KOPT-K1 (cell line): ENCODE results near the gene APCDD1.
"Not testable (repeated sequence)": the region's sequence is repeated elsewhere in the genome, so short reads cannot be mapped to it uniquely, and the experiment has no call there.

Experiments used
- H3K27ac ChIP-seq: fragments of 200-600 bp; sonication (generic); 2 replicates; pipeline ENCODE4 v1.5.1; 2016; ENCODE audit warnings: antibody characterized with exemption, mild to moderate bottlenecking, low read depth, low read length; ENCODE audit not compliant: poor library complexity, severe bottlenecking
- H3K36me3 ChIP-seq: fragments of 200-600 bp; sonication (generic); 2 replicates; pipeline ENCODE4 v1.5.1; 2017; ENCODE audit warnings: antibody characterized with exemption, mild to moderate bottlenecking, low read length, moderate library complexity; ENCODE audit not compliant: insufficient read depth
- H3K9me3 ChIP-seq: fragments of 200-600 bp; sonication (generic); 2 replicates; pipeline ENCODE4 v1.5.1; 2017; ENCODE audit warnings: antibody characterized with exemption, low read length, mild to moderate bottlenecking; ENCODE audit not compliant: insufficient read depth, poor library complexity, severe bottlenecking

The APCDD1 gene

DNA sequence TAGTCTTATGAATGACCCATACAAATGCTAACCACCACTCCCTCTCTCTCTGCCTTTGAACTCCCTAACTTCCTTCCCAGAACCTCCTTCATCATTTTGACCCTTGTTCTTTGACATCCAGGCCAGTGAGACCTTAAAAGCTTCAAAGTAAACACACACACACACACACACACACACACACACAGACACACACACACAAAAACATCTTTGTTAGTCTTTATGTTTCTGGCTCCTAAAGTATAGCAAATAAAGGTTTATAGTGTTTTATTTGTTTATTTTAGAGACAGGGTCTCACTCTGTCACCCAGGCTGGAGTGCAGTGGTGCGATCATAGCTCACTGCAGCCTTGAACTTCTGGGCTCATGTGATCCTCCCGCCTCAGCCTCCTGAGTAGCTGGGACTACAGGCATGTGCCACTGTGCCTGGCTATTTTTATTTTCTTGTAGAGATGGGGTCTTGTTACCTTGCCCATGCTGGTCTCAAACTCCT lies 9.8 kb downstream of the APCDD1 start:
- not testable (repeated sequence) for H3K27ac ChIP-seq, H3K36me3 ChIP-seq, H3K9me3 ChIP-seq

DNA sequence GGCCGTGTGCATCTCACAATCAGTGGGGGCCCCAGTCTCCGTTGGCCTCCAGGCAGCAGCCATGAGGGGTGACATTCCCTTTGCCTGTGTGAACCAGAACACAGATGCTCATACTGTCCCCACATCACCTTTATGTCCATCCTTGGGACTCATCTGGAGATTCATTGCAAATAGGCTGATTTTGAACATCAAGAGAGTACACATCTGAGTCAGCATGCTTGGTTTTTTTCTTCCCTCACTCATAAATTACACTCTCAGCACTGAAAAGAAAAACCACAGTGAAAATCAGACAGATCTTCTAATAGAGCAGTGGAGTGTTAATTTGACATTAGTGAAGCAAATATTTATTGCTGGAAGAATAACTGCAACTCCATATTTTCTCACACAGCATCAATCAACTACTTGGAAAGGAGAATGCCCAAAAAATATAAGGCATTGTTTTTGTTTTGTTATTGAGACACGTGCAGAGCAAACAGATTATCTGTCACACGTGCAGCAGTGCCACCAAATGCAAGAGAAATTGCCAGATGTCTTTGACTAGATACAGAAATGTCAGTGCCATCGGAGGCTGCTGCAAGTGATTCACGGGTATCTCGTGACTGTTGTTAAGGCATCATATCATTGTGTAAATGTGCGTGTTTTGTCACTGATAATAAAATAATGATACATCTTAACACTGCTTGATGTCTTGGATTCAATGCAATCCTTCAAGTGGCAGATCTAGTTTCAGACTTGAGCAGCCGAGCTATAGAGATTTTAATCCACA lies 10.9 kb downstream of the APCDD1 start:
- Histone ChIP-seq H3K27ac (no peak overlapping the region), H3K36me3 (no peaks in the 10 kb centered on the region), H3K9me3 (no peaks in the 10 kb centered on the region)

DNA sequence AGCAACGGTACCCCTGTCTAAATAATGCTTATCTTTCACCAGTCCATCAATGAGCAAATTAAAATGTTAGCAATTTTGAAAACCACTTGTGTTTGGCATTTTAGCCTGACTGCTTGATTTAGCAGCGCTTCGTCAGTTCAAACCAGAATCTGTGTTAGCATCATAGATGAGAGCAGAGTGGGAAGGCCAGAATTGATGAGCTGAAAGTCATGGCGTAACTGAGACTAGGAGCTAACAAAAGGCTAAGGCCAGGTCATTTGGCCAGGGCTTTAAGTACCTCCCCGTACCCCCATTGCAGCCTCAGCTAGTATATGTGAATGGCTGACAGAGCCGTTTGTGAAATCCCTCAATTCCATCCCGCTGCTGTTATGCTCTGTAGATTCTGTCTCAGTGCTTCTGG lies 16.0 kb downstream of the APCDD1 start:
- H3K36me3 ChIP-seq, result no peaks in the 10 kb centered on the region; the same call in 1 of the 2 replicates
- no peaks in the 10 kb centered on the region for H3K9me3 ChIP-seq
- no peak overlapping the region for H3K27ac ChIP-seq

DNA sequence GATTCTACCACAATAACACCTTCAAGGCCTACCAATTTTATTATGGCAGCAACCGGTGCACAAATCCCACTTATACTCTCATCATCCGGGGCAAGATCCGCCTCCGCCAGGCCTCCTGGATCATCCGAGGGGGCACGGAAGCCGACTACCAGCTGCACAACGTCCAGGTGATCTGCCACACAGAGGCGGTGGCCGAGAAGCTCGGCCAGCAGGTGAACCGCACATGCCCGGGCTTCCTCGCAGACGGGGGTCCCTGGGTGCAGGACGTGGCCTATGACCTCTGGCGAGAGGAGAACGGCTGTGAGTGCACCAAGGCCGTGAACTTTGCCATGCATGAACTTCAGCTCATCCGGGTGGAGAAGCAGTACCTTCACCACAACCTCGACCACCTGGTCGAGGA lies 17.1 kb downstream of the APCDD1 start:
- no peaks in the 10 kb centered on the region for H3K9me3 ChIP-seq
- no peak overlapping the region for H3K27ac ChIP-seq
- H3K36me3 ChIP-seq, result no peaks in the 10 kb centered on the region; the same call in 1 of the 2 replicates

DNA sequence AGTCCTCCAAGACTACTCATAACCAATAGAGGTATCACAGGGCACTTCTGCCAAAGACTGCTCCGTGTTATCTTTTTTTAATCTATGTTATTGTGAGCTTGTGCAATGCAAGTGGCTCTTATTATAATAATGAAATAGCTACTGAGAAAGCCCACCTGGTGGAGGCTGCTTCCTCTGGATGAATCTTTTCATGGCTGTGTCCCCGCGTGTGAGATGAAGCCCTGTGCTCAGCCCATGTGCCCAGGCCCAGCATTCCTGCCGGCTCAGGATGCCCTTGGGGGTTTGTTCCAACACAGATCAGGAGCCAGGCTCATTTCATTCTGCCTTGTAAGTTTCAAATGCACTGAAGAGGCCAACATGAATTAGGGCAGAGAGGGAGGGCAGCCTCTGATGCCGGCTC lies 18.7 kb downstream of the APCDD1 start:
- no peak overlapping the region for H3K27ac ChIP-seq
- H3K36me3 ChIP-seq, result no peaks in the 10 kb centered on the region; the same call in 1 of the 2 replicates
- no peaks in the 10 kb centered on the region for H3K9me3 ChIP-seq

DNA sequence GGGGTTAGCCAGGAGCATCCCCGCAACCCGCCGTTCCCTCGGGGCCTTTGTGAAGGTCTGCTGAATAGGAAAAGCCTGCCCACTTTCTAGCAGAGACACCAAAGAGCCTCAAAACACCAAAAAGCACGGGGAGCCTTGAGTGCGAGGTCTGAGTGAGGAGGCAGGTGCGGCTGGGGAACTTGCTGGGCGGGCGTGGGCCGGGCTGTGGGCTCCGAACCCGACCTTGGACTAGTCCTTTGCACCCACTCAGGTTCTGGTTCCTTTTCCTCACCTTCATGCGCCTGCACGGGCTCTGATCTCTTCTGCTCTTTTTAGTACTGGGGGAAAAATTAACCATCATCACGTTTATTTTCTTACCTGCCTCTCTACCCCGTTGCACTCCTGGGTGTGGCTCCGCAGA lies 19.9 kb downstream of the APCDD1 start:
- H3K9me3 ChIP-seq, result peaks cover 6% of the 10 kb centered on the region
- H3K36me3 ChIP-seq, result no peaks in the 10 kb centered on the region; the same call in 1 of the 2 replicates
- H3K27ac ChIP-seq, result no peak overlapping the region

DNA sequence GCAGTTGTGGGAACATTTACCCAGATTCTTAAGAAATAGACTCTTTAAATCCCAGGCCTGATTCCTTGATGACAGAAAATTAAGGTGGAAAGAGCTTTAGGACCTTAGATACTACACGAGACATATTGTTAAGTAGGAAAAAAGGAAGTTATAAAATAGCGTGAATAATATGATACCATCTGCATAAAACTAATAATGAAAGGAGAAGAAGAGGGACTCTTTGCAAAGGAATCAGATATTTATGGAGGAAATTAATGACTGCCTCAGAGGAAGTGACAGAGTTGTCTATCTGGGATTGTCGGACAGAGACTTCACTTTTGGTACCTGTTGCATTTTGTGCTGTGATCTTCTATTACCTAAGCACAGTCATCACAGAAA lies 20.8 kb downstream of the APCDD1 start:
- Histone ChIP-seq H3K27ac (no peak overlapping the region), H3K9me3 (peaks cover 6% of the 10 kb centered on the region), H3K36me3 (no peaks in the 10 kb centered on the region; the same call in 1 of the 2 replicates)

DNA sequence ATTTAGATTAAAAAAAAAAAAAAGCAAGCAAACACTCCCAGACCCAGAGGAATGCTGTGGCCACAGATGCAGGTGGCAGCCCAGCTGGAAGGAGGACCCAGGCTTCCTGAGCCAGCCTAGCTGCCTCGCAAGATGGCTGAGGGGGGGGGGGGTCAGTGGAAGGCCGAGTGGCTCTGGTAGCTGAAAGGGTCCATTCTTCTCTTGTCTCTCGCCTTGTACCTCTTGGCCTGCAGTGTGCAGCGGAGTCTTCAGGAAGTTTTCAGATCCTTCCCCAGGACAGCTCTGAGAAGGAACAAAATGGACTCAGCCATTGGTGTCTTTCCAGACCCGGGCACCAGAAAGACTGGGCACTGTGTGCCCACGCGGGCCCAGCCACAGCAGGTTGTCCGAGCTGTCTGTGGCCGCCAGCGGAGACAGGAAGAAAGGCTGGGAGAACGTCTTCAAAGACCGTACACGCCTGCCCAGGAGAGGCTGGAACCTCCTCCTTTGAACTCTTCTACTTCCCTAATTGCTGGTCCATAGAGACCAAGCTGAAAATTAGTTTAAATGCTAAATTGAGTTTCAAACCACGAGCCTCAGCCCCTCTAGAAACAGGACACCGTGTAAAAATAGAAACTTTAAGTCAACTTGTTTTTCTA lies 21.3 kb downstream of the APCDD1 start:
- Histone ChIP-seq H3K9me3 (peaks cover 6% of the 10 kb centered on the region), H3K27ac (no peak overlapping the region), H3K36me3 (no peaks in the 10 kb centered on the region; the same call in 1 of the 2 replicates)

DNA sequence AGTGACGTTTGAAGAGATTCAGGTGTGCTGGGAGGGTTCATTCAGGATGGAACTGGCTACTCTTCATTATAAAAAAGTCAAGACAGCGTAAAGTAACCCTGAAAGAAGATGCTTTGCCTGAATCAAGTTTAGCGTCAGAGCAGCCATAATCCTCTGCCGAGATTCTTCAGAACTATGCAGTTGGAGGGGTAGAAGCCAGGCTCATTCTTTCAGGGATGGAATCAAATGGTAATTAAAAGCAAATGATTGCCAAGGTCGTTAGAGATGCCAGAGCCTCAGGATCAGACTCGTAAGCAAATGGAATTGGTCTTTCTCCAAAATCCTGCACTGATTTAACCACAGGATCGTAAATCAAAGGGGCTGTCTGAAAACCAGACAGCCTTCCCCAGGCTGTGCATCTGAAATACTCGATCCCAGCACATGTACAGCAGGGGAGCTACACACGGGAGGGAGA lies 21.9 kb downstream of the APCDD1 start:
- H3K36me3 ChIP-seq, result no peaks in the 10 kb centered on the region; the same call in 1 of the 2 replicates
- H3K9me3 ChIP-seq, result peaks cover 6% of the 10 kb centered on the region
- H3K27ac ChIP-seq, result no peak overlapping the region

DNA sequence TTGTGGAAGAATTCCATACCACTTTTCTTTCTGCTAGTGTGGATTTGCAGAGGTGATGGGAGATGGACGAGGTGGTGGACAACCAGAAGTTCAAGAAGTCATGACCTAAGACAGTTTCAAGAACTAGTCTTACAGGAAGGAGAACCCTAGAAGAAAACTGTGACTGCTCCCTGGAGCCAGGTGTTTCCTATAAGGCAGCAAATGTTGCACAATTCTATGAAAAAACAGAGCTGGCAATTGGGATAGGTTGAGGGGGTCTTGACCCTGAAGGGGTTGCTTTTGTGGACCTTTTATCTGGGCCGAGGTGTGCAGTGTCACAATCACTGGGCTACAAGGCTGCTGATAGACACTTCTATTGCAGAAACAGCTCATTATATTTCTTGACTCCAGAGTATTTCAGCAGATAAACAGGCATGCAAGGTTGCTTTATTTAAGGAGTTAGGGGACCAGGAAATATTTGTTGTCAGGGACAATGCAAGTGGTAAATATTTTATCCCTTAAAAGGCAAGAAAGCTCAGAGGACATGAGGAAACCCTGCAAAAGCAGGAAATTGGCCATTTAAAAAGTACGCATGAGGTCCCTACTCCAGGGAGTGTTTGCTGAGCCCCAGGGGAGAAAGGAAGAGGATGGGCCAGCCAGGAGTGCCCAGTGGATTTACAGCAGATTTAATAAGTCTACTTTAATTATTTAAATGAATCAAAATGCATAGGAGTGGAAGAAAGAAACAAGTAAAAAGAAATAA lies 22.9 kb downstream of the APCDD1 start:
- Histone ChIP-seq H3K36me3 (no peaks in the 10 kb centered on the region), H3K9me3 (peaks cover 6% of the 10 kb centered on the region), H3K27ac (no peak overlapping the region)

DNA sequence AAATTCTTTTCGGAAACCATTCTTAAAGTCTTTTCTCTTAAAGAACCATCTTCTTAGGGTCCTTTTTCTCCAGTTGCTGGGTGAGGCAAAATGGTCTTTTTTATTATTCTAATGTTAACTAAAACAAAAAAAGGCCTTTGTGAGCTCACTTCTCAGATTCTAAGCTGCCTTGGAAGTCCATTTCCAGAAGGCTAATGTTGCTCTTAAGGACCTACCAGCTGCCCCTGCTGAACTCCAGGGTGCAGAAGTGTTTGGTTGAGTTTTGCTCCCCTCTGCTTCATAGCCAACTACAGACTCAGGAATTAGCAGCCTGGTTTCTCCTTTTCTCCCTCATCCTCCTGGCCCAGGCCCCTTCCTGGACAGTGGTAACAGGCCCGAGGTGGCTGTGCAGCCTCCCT lies 23.4 kb downstream of the APCDD1 start:
- H3K9me3 ChIP-seq, result peaks cover 6% of the 10 kb centered on the region
- H3K27ac ChIP-seq, result no peak overlapping the region
- H3K36me3 ChIP-seq, result no peaks in the 10 kb centered on the region

DNA sequence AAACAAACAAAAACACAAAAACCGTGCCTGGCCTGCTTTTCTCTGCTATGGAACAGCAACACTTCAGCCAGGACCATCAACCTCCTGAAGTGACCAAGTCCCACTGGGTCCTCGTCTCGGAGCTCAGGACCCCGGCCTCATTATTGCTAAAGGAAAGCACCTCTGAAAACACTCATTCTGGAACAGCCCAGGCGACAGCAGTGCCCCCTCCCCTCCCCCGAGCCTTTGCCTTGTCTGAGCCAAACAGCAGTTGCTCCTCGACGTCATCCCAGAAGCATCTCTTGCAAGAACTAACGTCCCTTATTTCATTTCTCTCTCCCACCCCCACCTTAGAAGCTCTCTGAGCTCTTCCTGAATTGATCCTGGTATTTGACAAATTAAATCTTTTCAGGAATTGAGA lies 27.4 kb downstream of the APCDD1 start:
- Histone ChIP-seq H3K9me3 (peaks cover 6% of the 10 kb centered on the region), H3K27ac (no peak overlapping the region), H3K36me3 (no peaks in the 10 kb centered on the region)

DNA sequence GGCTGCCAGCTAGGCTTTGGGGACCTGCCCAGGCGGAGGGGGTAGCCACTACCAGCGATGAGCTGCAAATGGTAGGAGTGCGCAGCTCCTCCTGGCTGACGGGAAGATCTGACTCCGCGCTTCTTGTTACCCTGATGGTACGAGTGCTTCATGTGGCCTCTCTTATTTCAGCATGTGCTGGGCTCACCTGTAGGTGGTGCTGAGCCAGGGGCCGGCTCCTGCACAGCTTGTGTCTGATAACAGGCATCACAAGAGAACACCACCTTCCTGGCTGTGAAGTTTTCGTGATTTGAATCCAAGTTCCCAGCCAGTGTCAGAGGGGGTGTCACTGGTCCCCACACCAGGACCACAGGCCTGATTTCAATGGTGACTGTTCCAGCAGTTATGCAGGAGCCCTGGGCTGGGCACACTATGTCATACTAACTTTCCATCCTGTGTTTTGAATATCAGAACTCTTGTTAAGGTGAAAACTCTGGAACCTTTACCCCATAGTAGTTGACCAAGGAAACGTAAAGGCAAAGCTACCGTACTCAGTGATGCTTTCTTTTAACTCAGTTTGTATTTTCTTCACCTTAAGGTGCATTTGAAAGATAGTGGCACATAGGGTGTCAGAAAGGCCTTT lies 28.0 kb downstream of the APCDD1 start:
- Histone ChIP-seq H3K9me3 (peaks cover 6% of the 10 kb centered on the region), H3K36me3 (no peaks in the 10 kb centered on the region), H3K27ac (peak overlapping the region; percentile 54)

DNA sequence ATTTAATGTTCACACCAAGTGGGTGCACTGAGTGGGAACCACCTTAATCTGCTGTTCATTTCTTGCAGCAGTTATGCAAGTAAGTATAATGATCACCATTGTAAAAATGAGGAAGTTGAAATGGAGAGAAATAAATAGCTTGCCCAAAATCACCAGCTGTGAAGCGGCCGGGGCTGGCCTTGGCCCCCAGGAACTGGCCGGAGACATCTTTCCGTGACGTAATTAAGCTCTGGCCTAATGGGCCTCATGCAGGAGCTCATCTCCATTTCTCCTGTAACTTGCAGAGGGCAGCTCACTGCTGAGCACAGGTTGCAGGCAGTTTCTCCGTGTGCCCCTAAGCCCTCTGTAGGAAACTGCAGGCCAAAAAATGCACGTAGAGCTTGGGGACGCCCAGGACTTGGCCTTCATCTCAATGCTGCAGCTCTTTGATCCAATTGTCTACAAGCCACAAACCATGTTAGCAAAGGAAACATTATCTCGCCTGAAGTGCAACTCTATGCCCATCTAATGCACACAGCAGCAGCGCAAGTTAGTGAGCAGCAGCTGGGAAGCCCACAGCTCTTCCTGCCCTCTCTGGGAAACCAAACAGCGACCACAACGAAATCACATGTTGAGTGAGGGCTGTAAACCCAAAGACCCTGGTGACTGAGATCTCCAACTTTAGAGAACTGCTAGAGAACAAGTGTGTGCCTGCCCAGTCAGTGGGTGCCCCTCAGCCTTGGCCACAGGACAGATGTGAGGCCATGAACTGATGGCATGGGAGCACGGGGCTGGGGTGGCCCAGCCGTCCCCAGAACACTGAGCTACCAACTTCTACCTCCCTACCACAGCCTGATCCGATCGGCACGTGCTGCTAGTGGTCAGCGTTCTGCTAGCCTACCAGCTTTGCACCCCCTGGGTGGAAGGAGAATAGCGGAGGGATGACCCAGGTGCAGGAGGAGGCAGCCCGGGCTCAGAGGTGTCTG lies 28.8 kb downstream of the APCDD1 start:
- Histone ChIP-seq H3K27ac (peak overlapping the region; percentile 54), H3K36me3 (no peaks in the 10 kb centered on the region), H3K9me3 (peaks cover 5% of the 10 kb centered on the region)
